CD4-positive, alpha-beta T cell (primary cell): ENCODE measurements around the gene GUCA1C. TPM values are rescaled to one million over a fixed set of nuclear protein-coding genes. Genes with fewer than 3 reads are reported as not detected.

Experiments
- ATAC-seq: fragments of 200-7000 bp; cut with Tn5 transposase; one replicate; pipeline ENCODE4 v1.10.0; 2022; ENCODE audit warnings: mild to moderate bottlenecking; ENCODE audit not compliant: poor library complexity
- CTCF ChIA-PET: fragments of 350-600 bp; sonication (Branson Sonifier 250); formaldehyde crosslinking; loops from one replicate; lab custom pipeline; 2021; ENCODE audit warnings: antibody characterized with exemption, inconsistent platforms; lab: Charles Lee
- POLR2A ChIA-PET: fragments of 350-600 bp; sonication (Branson Sonifier 250); formaldehyde crosslinking; loops from one replicate; lab custom pipeline; 2021; ENCODE audit warnings: antibody characterized with exemption, inconsistent platforms; lab: Charles Lee
- DNase-seq, 14 experiments: peaks; one replicate each; pipeline ENCODE4 v3.0.0-alpha.2; 2013 to 2020; ENCODE audit warnings: mixed read lengths in 2 of 14
- H3K27ac ChIP-seq, 2 donors: one replicate each; pipeline versions ENCODE4 v1.5.1 to v1.7.0; 2013; ENCODE audit warnings: low read length in 2 of 2, low read depth in 1 of 2, mild to moderate bottlenecking in 1 of 2
- H3K27me3 ChIP-seq, 2 experiments: 1 replicate in 1 of 2; 2 replicates in 1 of 2; pipeline versions ENCODE4 v1.6.1 to v1.7.0; 2013; ENCODE audit warnings: low read length in 2 of 2, control low read depth in 1 of 2, mild to moderate bottlenecking in 1 of 2, moderate library complexity in 1 of 2; ENCODE audit not compliant: insufficient read depth in 2 of 2, control insufficient read depth in 1 of 2
- H3K36me3 ChIP-seq: one replicate; pipeline ENCODE4 v1.6.1; 2013; ENCODE audit warnings: low read length, control low read depth; ENCODE audit not compliant: insufficient read depth
- H3K4me1 ChIP-seq: one replicate; pipeline ENCODE4 v1.6.1; 2013; ENCODE audit warnings: low read length, control low read depth; ENCODE audit not compliant: insufficient read depth
- H3K4me3 ChIP-seq: one replicate; pipeline ENCODE4 v1.5.1; 2013; ENCODE audit warnings: mild to moderate bottlenecking, low read length, moderate library complexity
- H3K9me3 ChIP-seq, 2 experiments: 1 replicate in 1 of 2; 2 replicates in 1 of 2; pipeline versions ENCODE4 v1.6.1 to v1.7.0; 2013; ENCODE audit warnings: low read length in 2 of 2, mild to moderate bottlenecking in 2 of 2, control low read depth in 1 of 2, moderate library complexity in 1 of 2; ENCODE audit not compliant: control insufficient read depth in 1 of 2, insufficient read depth in 1 of 2
- H3K27ac Mint-ChIP-seq: one replicate; pipeline ENCODE4 v1.8.0; 2020; ENCODE audit warnings: mixed read lengths
- H3K27me3 Mint-ChIP-seq: one replicate; pipeline ENCODE4 v1.8.0; 2021; ENCODE audit warnings: mixed read lengths
- H3K36me3 Mint-ChIP-seq: one replicate; pipeline ENCODE4 v1.8.0; 2021; ENCODE audit warnings: low read depth, mixed read lengths
- H3K4me1 Mint-ChIP-seq: one replicate; pipeline ENCODE4 v1.8.0; 2021; ENCODE audit warnings: low read depth, mixed read lengths
- H3K4me3 Mint-ChIP-seq: one replicate; pipeline ENCODE4 v1.8.0; 2020; ENCODE audit warnings: mild to moderate bottlenecking, mixed read lengths
- H3K9me3 Mint-ChIP-seq: one replicate; pipeline ENCODE4 v1.8.0; 2020; ENCODE audit warnings: mixed read lengths
- intact Hi-C, 2 experiments: fragments of 100-400 bp; cut with DNase I in 1 of 2; cut with micrococcal nuclease in 1 of 2; formaldehyde crosslinking; loops; one replicate each; pipeline versions ENCODE4 v1.15.1 to v1.9.0; 2023 to 2025; cut with DNase I, micrococcal nuclease
- total RNA-seq, 174 experiments: library from RNA in 2 of 174; stranded (reverse) in 2 of 174; gene quantifications; one replicate each; pipeline ENCODE4 v1.2.3 and lab custom pipeline; 2021 to 2026
- TF ChIP-seq, protein P1 (sequence below): fragments of 200-600 bp; IDR thresholded peaks from one replicate; pipeline ENCODE4 v1.8.0; 2022; ENCODE audit warnings: antibody characterized with exemption, mild to moderate bottlenecking

GUCA1C gene
- total RNA-seq, 2 experiments from 2014 or later: not detected

DNA sequence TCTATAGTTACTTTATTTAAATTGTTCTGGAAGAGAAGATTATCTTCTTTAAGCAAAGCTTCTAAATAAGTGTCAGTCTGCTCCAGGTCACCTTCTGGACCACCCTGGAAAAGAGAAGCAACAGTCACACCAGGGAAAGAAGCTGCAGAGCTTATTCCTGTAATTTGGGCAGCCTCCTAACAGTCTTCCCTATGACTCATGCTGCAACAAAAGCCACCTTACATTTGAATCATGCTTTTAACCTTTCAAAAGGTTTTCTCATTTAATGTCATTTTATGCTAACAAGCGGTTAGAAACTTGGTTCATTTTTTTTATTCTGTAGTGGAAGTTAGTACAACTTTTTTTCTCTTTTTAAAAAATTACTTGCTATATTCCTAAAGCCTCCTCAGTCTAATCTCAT lies 5.3 kb upstream of the GUCA1C start:
- H3K4me1 ChIP-seq: no peaks in the 10 kb centered on the region
- intact Hi-C loops: no loop called here
- Mint-ChIP-seq H3K4me3 (no peak overlapping the region), H3K9me3 (no peaks in the 10 kb centered on the region), H3K27ac (no peak overlapping the region), H3K27me3 (peaks cover 4% of the 10 kb centered on the region), H3K4me1 (no peaks in the 10 kb centered on the region), H3K36me3 (no peaks in the 10 kb centered on the region)
- DNase-seq: no peak
- no peaks in the 10 kb centered on the region for H3K9me3 ChIP-seq
- no peaks in the 10 kb centered on the region for H3K27me3 ChIP-seq
- ChIA-PET CTCF (no interaction called here), POLR2A (no interaction called here)
- H3K27ac ChIP-seq: no peak overlapping the region
- ATAC-seq: no peak
- TF ChIP-seq, protein P1, sequence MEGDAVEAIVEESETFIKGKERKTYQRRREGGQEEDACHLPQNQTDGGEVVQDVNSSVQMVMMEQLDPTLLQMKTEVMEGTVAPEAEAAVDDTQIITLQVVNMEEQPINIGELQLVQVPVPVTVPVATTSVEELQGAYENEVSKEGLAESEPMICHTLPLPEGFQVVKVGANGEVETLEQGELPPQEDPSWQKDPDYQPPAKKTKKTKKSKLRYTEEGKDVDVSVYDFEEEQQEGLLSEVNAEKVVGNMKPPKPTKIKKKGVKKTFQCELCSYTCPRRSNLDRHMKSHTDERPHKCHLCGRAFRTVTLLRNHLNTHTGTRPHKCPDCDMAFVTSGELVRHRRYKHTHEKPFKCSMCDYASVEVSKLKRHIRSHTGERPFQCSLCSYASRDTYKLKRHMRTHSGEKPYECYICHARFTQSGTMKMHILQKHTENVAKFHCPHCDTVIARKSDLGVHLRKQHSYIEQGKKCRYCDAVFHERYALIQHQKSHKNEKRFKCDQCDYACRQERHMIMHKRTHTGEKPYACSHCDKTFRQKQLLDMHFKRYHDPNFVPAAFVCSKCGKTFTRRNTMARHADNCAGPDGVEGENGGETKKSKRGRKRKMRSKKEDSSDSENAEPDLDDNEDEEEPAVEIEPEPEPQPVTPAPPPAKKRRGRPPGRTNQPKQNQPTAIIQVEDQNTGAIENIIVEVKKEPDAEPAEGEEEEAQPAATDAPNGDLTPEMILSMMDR: no peak
- H3K36me3 ChIP-seq: no peaks in the 10 kb centered on the region
- H3K4me3 ChIP-seq: no peak overlapping the region

DNA sequence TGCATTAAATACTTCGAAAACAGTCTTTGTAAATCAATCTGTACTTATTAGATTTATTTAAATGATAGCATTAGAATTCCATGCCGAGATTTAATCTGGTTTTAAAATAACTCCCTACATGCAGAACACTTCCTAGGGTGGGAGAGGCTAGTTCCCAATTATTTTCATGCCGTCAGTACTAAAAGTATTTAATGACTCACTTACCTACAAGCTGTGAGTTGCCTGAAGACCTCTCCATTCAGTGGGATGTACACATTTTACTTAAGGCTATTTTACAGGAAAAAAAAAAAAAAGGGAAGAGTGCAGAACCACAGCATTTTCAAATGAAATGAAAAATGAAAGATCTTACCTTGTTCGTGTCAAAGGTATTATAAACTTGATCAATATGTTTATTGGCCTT lies 469 bp downstream of the GUCA1C start:
- no peaks in the 10 kb centered on the region for H3K36me3 ChIP-seq
- peaks cover 0 to 5% of the 10 kb centered on the region in 2 experiments for H3K27me3 ChIP-seq
- POLR2A ChIA-PET: no interaction called here
- Mint-ChIP-seq H3K9me3 (no peaks in the 10 kb centered on the region), H3K4me1 (no peaks in the 10 kb centered on the region), H3K27ac (no peak overlapping the region), H3K36me3 (no peaks in the 10 kb centered on the region), H3K4me3 (no peak overlapping the region), H3K27me3 (peaks cover 17% of the 10 kb centered on the region)
- H3K9me3 ChIP-seq: no peaks in the 10 kb centered on the region
- TF ChIP-seq, protein P1: no peak
- ATAC-seq: no peak
- no peak overlapping the region for H3K27ac ChIP-seq
- intact Hi-C loops: no loop called here
- H3K4me3 ChIP-seq: no peak overlapping the region
- no peaks in the 10 kb centered on the region for H3K4me1 ChIP-seq
- DNase-seq: no peak
- CTCF ChIA-PET: no interaction called here

DNA sequence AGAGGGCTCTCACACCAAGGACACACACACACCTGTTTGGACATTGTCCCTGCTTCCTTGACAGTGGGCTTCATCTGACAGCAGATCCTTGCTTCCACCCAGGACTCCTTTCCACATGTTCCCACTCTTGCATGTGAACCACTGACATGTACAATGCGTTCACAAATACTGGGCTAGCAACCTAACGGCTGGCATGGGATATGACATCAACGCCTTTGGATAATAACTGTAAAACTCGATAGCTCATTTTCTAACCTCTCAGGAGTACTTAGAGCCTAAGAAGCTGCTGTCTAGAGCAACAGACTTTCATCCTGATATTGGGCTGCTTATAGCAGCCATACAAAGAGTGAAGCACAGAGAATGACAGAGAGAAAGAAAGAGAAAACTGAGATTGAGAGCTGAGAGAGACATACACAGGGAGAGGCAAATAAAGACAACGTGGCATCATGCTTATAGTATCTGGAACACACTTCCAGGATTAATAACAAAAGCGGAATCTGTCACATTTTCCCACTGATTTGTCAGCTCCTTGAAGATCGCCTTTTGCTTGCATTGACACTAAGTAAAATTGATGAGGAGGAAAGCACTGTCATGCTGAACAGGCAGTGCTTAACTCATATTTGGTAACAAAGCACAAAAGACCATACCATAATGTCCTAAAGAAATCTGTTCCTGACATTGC lies 1.7 kb downstream of the GUCA1C start:
- peaks cover 0 to 5% of the 10 kb centered on the region in 2 experiments for H3K27me3 ChIP-seq
- intact Hi-C loops: no loop called here
- H3K4me1 Mint-ChIP-seq: no peaks in the 10 kb centered on the region
- H3K4me3 Mint-ChIP-seq: no peak overlapping the region
- DNase-seq: no peak
- no peak overlapping the region for H3K4me3 ChIP-seq
- ATAC-seq: no peak
- H3K36me3 ChIP-seq: no peaks in the 10 kb centered on the region
- no peak overlapping the region for H3K27ac Mint-ChIP-seq
- H3K9me3 Mint-ChIP-seq: no peaks in the 10 kb centered on the region
- no peaks in the 10 kb centered on the region for H3K4me1 ChIP-seq
- H3K27ac ChIP-seq: no peak overlapping the region
- POLR2A ChIA-PET: no interaction called here
- CTCF ChIA-PET: no interaction called here
- no peaks in the 10 kb centered on the region for H3K9me3 ChIP-seq
- H3K27me3 Mint-ChIP-seq: peaks cover 20% of the 10 kb centered on the region
- TF ChIP-seq, protein P1: no peak
- H3K36me3 Mint-ChIP-seq: no peaks in the 10 kb centered on the region
